Tibial nerve (tissue), 4 donors: ENCODE results near the gene ZDHHC5. TPM values are rescaled to one million over a fixed set of nuclear protein-coding genes. Genes with fewer than 3 reads are reported as not detected.

Experiments
- DNase-seq, 2 donors: peaks; one replicate each; pipeline ENCODE4 v3.0.0-alpha.2; 2019; ENCODE audit warnings: low spot score in 2 of 2
- H3K27ac ChIP-seq, 4 donors: fragments of 200-600 bp; sonication (generic) in 3 of 4; one replicate each; pipeline ENCODE4 v1.5.1; 2017 to 2019; ENCODE audit warnings: mild to moderate bottlenecking in 1 of 4
- H3K27me3 ChIP-seq, 2 donors: fragments of 200-600 bp; sonication (generic) in 1 of 2; one replicate each; pipeline versions ENCODE4 v1.5.1 to v1.6.0; 2017 to 2019
- H3K36me3 ChIP-seq, 3 donors: fragments of 200-600 bp; sonication (generic); one replicate each; pipeline ENCODE4 v1.5.1; 2018 to 2019
- H3K4me1 ChIP-seq, 4 donors: fragments of 200-600 bp; sonication (generic) in 3 of 4; one replicate each; pipeline ENCODE4 v1.5.1; 2017 to 2019
- H3K4me3 ChIP-seq, 4 donors: fragments of 200-600 bp; sonication (generic) in 3 of 4; one replicate each; pipeline ENCODE4 v1.5.1; 2017 to 2019; ENCODE audit warnings: mild to moderate bottlenecking in 1 of 4, moderate library complexity in 1 of 4
- H3K9me3 ChIP-seq, 4 donors: fragments of 200-600 bp; sonication (generic) in 3 of 4; one replicate each; pipeline ENCODE4 v1.5.1; 2017 to 2019
- CTCF ChIP-seq, 5 experiments: fragments of 200-600 bp in 3 of 5; fragments of 450-650 bp in 2 of 5; sonication (generic) in 3 of 5; IDR thresholded peaks; one replicate each; pipeline ENCODE4 v1.5.1; 2016 to 2019; ENCODE audit warnings: antibody characterized with exemption in 5 of 5, mild to moderate bottlenecking in 3 of 5, moderate library complexity in 2 of 5
- EP300 ChIP-seq, 2 donors: sonication (generic); formaldehyde crosslinking; IDR thresholded peaks; one replicate each; pipeline ENCODE4 v1.6.1; 2017; ENCODE audit warnings: antibody characterized with exemption in 2 of 2, mild to moderate bottlenecking in 1 of 2
- POLR2A ChIP-seq, 2 donors: fragments of 450-650 bp; IDR thresholded peaks; one replicate each; pipeline ENCODE4 v1.6.1; 2017; ENCODE audit warnings: antibody characterized with exemption in 2 of 2, mild to moderate bottlenecking in 2 of 2, moderate library complexity in 2 of 2
- WGBS, 2 donors: methylation state at CpG; one replicate each; pipeline ENCODE4 v1.1.5; 2018; 5-methylcytosine and 5-hydroxymethylcytosine counted together
- total RNA-seq, 4 donors: library from RNA; depleted of rRNA; stranded (reverse); fragments of >200 nt; gene quantifications; one replicate each; pipeline ENCODE4 v1.1.0, GENCODE V29; 2016

The ZDHHC5 gene
- total RNA-seq, 4 donors from 2014 or later: 26.0 to 57.3 (median 33.7) TPM

DNA sequence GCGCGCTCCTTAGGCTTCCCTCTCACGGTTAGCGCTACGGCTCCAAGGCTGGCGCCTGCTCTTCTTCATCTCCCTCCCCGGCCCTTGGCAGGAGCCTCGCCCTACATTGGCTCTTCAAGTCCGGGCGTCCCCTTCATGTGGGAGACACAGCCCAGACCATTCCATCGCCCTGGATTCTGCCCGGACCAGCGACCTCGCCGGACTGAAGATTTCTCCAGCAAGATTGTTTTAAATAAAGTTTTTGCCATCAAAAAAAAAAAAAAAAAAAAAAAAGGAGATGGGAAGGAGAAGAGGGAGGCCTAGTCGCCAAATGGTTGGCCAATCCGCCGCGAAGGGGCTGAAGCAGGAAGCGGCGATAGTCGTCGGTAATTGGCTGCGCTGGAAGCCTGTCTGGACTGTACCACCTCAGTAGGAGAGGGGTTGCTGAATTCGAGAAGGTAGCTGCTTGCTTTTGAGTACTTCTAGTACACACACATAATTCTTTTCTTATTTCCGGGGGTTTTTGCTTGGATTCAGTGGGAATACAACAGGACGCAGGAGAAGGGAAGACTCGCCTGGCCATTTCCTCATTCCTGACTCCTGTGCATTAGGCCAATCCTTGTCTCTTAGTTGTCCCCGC lies 688 bp upstream of the ZDHHC5 start:
- Histone ChIP-seq H3K4me3 (peak overlapping the region; percentile 57 to 89 (median 76)), H3K9me3 (no peaks in the 10 kb centered on the region), H3K27me3 (no peaks in the 10 kb centered on the region), H3K27ac (peak overlapping the region; percentile 97 to 99 (median 98)), H3K36me3 (peaks cover 0 to 16% (median 3%) of the 10 kb centered on the region in 3 donors), H3K4me1 (peaks cover 0 to 43% (median 21%) of the 10 kb centered on the region in 4 donors)
- TF ChIP-seq POLR2A (IDR thresholded peaks at IDR 0.05) (no peak), EP300 (IDR thresholded peaks at IDR 0.05) (peak; percentile 60 to 88), CTCF (IDR thresholded peaks at IDR 0.05) (no peak)
- DNase-seq: peak; percentile 91 to 92
- 0% methylated on average over 29 of the region's 29 CpGs for WGBS, 2 donors

DNA sequence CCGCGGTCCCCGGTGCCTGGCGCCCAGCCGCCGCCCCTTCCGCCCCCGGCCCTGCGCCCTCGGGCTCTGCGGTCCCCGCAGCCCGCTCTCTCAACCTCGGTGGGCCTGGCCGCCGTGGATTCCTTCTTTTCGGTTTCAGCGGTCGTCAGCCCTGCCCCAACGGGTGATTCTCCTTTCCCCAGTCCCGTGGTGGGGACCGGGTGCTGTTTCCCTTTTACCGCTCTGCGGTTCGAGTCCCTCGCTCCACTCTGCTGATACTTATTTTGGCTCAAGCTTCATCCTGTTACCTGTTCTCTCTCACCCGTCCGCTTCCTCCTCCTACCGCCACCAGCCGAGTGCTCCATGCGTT lies 494 bp downstream of the ZDHHC5 start:
- Histone ChIP-seq H3K4me3 (peak overlapping the region; percentile 57 to 89 (median 86)), H3K36me3 (peaks cover 0 to 17% (median 6%) of the 10 kb centered on the region in 3 donors), H3K27ac (peak overlapping the region; percentile 97 to 99 (median 98)), H3K4me1 (peaks cover 0 to 44% (median 21%) of the 10 kb centered on the region in 4 donors), H3K27me3 (no peaks in the 10 kb centered on the region), H3K9me3 (no peaks in the 10 kb centered on the region)
- WGBS, 2 donors: 0 to 2% methylated on average over 20 to 27 of the region's 31 CpGs
- no peak for DNase-seq
- TF ChIP-seq EP300 (IDR thresholded peaks at IDR 0.05): no peak
- no peak for TF ChIP-seq POLR2A (IDR thresholded peaks at IDR 0.05)
- no peak for TF ChIP-seq CTCF (IDR thresholded peaks at IDR 0.05)

GRCh38 chr11:57674251-57674650 lies 6.3 kb downstream of the ZDHHC5 start:
- Histone ChIP-seq H3K27ac (no peak overlapping the region), H3K4me1 (peaks cover 0 to 52% (median 17%) of the 10 kb centered on the region in 4 donors), H3K27me3 (no peaks in the 10 kb centered on the region), H3K36me3 (peaks cover 4 to 60% (median 6%) of the 10 kb centered on the region in 3 donors), H3K4me3 (no peak overlapping the region), H3K9me3 (no peaks in the 10 kb centered on the region)
- DNase-seq: no peak
- TF ChIP-seq POLR2A (IDR thresholded peaks at IDR 0.05) (no peak), CTCF (IDR thresholded peaks at IDR 0.05) (no peak), EP300 (IDR thresholded peaks at IDR 0.05) (no peak)

DNA sequence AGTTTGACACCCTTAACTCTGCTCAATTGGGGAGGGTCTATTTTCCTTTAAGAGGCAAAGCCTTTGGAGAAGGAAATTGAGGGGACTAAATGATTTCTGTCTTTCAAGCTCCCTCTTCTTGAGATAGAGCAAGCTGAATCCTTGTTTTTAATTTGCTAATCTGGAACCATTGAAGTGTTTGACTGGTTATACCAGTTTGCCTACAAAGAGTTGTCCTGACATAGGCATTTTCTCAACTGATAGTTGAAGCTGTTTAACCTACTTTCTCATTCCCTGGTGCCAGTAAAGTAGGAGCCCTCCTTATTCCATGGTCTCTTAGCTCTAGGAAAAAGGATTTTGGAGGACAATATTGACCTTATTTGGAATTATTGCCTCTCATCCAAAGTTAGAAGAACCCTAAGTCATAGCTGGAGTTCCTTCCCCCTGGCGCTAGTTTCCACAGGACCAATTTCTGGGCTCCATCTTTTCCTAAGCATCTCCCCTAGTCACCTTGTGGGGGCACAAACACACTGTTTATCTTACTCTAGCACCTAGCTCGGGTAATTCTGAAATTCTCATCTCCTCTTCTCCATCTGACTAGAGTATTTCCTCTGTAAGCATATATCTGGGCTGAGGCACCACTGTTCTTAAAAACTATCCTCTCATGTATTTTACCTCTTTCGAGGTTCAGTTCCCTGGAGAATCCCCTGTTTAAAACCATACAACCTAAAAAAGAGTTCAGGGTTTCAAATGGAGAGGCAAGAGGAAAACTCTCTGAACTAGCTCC lies 7.4 kb downstream of the ZDHHC5 start:
- no peak for TF ChIP-seq POLR2A (IDR thresholded peaks at IDR 0.05)
- no peak for TF ChIP-seq CTCF (IDR thresholded peaks at IDR 0.05)
- Histone ChIP-seq H3K27me3 (no peaks in the 10 kb centered on the region), H3K4me1 (peaks cover 0 to 52% (median 10%) of the 10 kb centered on the region in 4 donors), H3K4me3 (no peak overlapping the region), H3K9me3 (no peaks in the 10 kb centered on the region), H3K27ac (no peak overlapping the region), H3K36me3 (peaks cover 4 to 60% (median 6%) of the 10 kb centered on the region in 3 donors)
- DNase-seq: no peak
- WGBS, 2 donors: 68 to 81% methylated on average over 3 of the region's 3 CpGs

DNA sequence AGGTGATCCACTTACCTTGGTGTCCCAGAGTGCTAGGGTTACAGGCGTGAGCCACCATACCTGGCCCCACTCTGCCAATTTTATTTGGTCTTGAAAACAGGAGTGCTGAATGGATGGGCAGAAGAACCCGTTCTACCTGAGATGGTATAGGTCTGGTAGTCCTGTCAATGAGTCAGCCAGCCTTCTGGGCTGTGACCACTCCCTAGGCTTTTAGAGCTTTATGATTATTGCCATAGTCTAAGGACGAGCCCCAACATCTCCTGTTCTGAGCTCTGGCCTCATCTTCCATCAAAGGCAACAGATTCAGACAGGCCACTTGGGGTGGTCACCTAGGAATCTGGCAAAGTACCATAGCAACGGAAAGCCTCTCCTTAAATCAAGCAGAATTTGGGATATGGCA lies 11.5 kb downstream of the ZDHHC5 start:
- Histone ChIP-seq H3K4me1 (peaks cover 0 to 55% (median 7%) of the 10 kb centered on the region in 4 donors), H3K36me3 (peaks cover 0 to 64% (median 0%) of the 10 kb centered on the region in 3 donors), H3K27me3 (no peaks in the 10 kb centered on the region), H3K27ac (no peak overlapping the region), H3K4me3 (no peak overlapping the region), H3K9me3 (no peaks in the 10 kb centered on the region)
- no peak for TF ChIP-seq POLR2A (IDR thresholded peaks at IDR 0.05)
- TF ChIP-seq CTCF (IDR thresholded peaks at IDR 0.05): no peak
- no peak for TF ChIP-seq EP300 (IDR thresholded peaks at IDR 0.05)
- 83 to 89% methylated on average over 4 of the region's 4 CpGs for WGBS, 2 donors
- no peak for DNase-seq
